ENCODE data around the gene CCDC57. TPM values are rescaled to one million over a fixed set of nuclear protein-coding genes. Genes with fewer than 3 reads are reported as not detected.

The CCDC57 gene
- total RNA-seq, 1 donor from 2014 or later: 15.0 TPM

DNA sequence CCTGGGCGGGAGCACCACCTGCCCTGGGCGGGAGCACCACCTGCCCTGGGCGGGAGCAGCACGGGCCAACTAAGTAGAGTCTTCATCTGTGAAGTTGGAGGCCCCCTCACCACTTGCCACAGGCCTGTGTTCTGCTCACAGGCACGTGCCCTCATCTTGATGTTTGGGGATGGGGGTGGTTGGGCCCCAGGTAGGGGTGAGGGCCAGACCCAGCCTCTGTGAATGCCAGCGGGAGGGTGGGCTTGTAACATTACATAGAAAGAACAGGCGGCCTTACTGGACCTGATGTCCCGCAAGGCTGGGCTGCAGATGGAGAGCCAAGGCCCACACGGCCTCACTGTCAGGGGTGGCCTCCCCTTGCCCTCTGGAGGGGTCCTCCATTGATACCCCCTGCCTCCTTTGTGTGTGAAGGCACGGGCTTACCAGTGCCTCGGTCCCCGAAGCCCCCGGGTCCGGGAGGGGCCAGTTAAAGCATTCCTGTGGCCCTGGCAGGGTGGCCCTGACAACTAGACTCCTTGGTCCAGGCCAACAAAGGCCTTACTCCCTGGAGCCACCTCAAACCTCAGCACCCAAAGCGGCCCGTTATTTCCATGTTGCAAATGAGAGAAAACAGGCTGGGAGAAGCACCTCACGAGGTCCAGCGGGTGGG, 15.1 kb upstream of the CCDC57 start:
- Mint-ChIP-seq H3K4me1 (peaks cover 5% of the 10 kb centered on the region), H3K27ac (no peak overlapping the region), H3K27me3 (ENCODE audit: insufficient read depth, low read depth) (peaks cover 24% of the 10 kb centered on the region), H3K9me3 (peaks cover 5% of the 10 kb centered on the region), H3K4me3 (peak overlapping the region; percentile 75), H3K36me3 (no peaks in the 10 kb centered on the region)
- H3K4me3 ChIP-seq: peak overlapping the region; percentile 60
- H3K27me3 ChIP-seq: peaks cover 77% of the 10 kb centered on the region
- no peak overlapping the region for H3K27ac ChIP-seq
- DNase-seq (ENCODE audit: low spot score): no peak
- peaks cover 26% of the 10 kb centered on the region for H4K20me1 ChIP-seq (ENCODE audit: low read depth)
- H3F3A ChIP-seq (ENCODE audit: low read depth): peaks cover 39% of the 10 kb centered on the region
- no peaks in the 10 kb centered on the region for H3K9me3 ChIP-seq (ENCODE audit: low read depth)
- peak overlapping the region; percentile 75 for H3K4me2 ChIP-seq
- no peaks in the 10 kb centered on the region for H3K36me3 ChIP-seq
- TF ChIP-seq, protein P1, sequence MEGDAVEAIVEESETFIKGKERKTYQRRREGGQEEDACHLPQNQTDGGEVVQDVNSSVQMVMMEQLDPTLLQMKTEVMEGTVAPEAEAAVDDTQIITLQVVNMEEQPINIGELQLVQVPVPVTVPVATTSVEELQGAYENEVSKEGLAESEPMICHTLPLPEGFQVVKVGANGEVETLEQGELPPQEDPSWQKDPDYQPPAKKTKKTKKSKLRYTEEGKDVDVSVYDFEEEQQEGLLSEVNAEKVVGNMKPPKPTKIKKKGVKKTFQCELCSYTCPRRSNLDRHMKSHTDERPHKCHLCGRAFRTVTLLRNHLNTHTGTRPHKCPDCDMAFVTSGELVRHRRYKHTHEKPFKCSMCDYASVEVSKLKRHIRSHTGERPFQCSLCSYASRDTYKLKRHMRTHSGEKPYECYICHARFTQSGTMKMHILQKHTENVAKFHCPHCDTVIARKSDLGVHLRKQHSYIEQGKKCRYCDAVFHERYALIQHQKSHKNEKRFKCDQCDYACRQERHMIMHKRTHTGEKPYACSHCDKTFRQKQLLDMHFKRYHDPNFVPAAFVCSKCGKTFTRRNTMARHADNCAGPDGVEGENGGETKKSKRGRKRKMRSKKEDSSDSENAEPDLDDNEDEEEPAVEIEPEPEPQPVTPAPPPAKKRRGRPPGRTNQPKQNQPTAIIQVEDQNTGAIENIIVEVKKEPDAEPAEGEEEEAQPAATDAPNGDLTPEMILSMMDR (IDR thresholded peaks at IDR 0.05): no peak
- TF ChIP-seq EZH2phosphoT487 (IDR thresholded peaks at IDR 0.05) (no peak), EZH2 (IDR thresholded peaks at IDR 0.05) (no peak)
- H3K79me2 ChIP-seq (ENCODE audit: low read depth): no peaks in the 10 kb centered on the region
- H2AFZ ChIP-seq (replicated peaks): peak overlapping the region; percentile 87
- peaks cover 21% of the 10 kb centered on the region for H3K4me1 ChIP-seq
- H3K9ac ChIP-seq: no peak overlapping the region

DNA sequence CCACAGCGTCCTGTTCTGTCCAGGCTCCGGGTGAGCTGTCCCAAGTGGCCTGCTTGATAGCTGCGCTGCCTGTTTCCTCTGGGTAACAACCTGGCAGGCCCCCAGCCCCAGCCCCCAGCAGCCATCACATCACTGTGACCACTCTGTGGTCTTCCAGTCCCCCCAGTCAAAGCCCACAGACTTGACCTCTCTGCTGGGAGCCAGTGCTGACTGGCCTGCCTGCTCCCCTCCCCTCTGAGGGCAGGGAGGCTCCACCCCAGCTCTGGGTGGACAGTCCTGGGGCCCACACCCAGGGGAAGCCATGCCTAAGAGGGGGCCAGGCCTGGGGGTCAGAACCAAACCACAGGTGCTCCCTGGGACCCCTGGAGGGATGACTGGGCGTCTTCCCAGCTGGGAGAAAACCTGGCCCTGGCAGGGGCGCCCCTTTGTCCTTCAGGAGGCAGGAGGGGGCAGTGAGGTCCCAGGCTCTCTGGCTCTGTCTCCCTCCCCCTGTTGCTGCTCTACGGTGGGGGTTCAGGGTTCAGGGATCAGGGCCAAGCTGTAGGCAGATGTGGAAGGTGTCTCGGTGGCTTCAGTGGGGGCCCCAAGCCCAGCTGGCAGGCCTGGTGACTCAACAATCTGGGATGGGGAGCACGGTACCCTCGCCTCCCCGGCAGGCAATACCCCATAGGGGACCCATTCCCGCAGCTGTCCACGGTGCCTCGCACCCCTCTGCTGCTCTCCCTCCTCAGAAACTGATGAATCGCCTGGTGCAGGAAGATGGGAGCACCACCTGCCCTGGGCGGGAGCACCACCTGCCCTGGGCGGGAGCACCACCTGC, 14.4 kb upstream of the CCDC57 start:
- peaks cover 78% of the 10 kb centered on the region for H3K27me3 ChIP-seq
- no peak for DNase-seq (ENCODE audit: low spot score)
- no peak overlapping the region for H3K4me3 Mint-ChIP-seq
- peaks cover 24% of the 10 kb centered on the region for H3K27me3 Mint-ChIP-seq (ENCODE audit: insufficient read depth, low read depth)
- no peaks in the 10 kb centered on the region for H3K9me3 ChIP-seq (ENCODE audit: low read depth)
- H3K9ac ChIP-seq: no peak overlapping the region
- no peak overlapping the region for H3K27ac ChIP-seq
- no peaks in the 10 kb centered on the region for H3K36me3 Mint-ChIP-seq
- H3K9me3 Mint-ChIP-seq: peaks cover 5% of the 10 kb centered on the region
- peaks cover 15% of the 10 kb centered on the region for H3K4me1 ChIP-seq
- no peak overlapping the region for H2AFZ ChIP-seq (replicated peaks)
- H3F3A ChIP-seq (ENCODE audit: low read depth): peaks cover 34% of the 10 kb centered on the region
- H3K4me1 Mint-ChIP-seq: peaks cover 5% of the 10 kb centered on the region
- H3K4me2 ChIP-seq: no peak overlapping the region
- H3K4me3 ChIP-seq: no peak overlapping the region
- TF ChIP-seq EZH2 (IDR thresholded peaks at IDR 0.05) (no peak), EZH2phosphoT487 (IDR thresholded peaks at IDR 0.05) (no peak)
- TF ChIP-seq, protein P1 (IDR thresholded peaks at IDR 0.05): no peak
- peaks cover 18% of the 10 kb centered on the region for H4K20me1 ChIP-seq (ENCODE audit: low read depth)
- H3K79me2 ChIP-seq (ENCODE audit: low read depth): no peaks in the 10 kb centered on the region
- no peak overlapping the region for H3K27ac Mint-ChIP-seq
- H3K36me3 ChIP-seq: no peaks in the 10 kb centered on the region

DNA sequence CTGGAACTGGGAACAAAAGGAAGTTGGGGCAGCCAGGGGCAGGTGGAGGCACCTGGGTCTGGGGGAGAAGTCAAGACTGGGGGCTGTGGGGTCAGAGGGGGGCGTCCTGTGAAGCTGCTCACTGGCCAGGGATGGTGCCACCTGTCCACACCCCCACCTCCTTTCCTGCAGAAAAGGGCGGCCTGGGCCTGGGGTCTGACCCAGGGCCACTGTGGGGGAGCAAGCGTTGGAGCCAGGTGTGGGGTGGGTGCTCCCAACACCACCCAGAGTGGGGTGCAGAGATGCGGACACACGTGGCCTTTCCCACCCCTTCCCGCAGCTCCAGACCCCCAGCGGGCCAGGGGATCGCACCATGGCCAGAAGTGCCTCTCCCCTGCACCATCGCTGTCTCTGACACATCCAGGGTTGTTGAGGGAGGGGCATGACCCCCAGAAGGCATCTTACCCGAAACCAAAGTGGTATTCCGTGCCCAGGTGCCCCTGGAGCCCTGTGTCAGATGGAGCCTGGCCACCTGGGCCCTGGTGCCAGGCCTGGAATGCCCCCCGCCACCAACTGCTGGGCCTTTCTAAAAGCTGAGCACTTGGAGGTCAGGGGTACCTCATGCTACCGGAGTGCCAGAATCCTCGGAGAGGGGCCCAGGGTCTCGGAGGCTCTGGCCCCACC, 13.6 kb upstream of the CCDC57 start:
- no peak for DNase-seq (ENCODE audit: low spot score)
- no peaks in the 10 kb centered on the region for H3K36me3 ChIP-seq
- H3K9me3 ChIP-seq (ENCODE audit: low read depth): no peaks in the 10 kb centered on the region
- no peak overlapping the region for H2AFZ ChIP-seq (replicated peaks)
- H3K4me2 ChIP-seq: no peak overlapping the region
- Mint-ChIP-seq H3K27ac (no peak overlapping the region), H3K4me3 (no peak overlapping the region), H3K36me3 (no peaks in the 10 kb centered on the region), H3K4me1 (peaks cover 5% of the 10 kb centered on the region), H3K9me3 (peaks cover 5% of the 10 kb centered on the region), H3K27me3 (ENCODE audit: insufficient read depth, low read depth) (peaks cover 24% of the 10 kb centered on the region)
- H3K27me3 ChIP-seq: peaks cover 75% of the 10 kb centered on the region
- TF ChIP-seq EZH2 (IDR thresholded peaks at IDR 0.05): no peak
- TF ChIP-seq EZH2phosphoT487 (IDR thresholded peaks at IDR 0.05): no peak
- TF ChIP-seq, protein P1 (IDR thresholded peaks at IDR 0.05): no peak
- no peak overlapping the region for H3K4me3 ChIP-seq
- H3K9ac ChIP-seq: no peak overlapping the region
- H3K27ac ChIP-seq: no peak overlapping the region
- peaks cover 18% of the 10 kb centered on the region for H4K20me1 ChIP-seq (ENCODE audit: low read depth)
- H3F3A ChIP-seq (ENCODE audit: low read depth): peaks cover 28% of the 10 kb centered on the region
- H3K4me1 ChIP-seq: peaks cover 12% of the 10 kb centered on the region
- no peaks in the 10 kb centered on the region for H3K79me2 ChIP-seq (ENCODE audit: low read depth)
